ENCODE results near the gene VAPB.
"Not testable (repeated sequence)": the region's sequence is repeated elsewhere in the genome, so short reads cannot be mapped to it uniquely, and the experiment has no call there.

The VAPB gene, protein sequence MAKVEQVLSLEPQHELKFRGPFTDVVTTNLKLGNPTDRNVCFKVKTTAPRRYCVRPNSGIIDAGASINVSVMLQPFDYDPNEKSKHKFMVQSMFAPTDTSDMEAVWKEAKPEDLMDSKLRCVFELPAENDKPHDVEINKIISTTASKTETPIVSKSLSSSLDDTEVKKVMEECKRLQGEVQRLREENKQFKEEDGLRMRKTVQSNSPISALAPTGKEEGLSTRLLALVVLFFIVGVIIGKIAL

DNA sequence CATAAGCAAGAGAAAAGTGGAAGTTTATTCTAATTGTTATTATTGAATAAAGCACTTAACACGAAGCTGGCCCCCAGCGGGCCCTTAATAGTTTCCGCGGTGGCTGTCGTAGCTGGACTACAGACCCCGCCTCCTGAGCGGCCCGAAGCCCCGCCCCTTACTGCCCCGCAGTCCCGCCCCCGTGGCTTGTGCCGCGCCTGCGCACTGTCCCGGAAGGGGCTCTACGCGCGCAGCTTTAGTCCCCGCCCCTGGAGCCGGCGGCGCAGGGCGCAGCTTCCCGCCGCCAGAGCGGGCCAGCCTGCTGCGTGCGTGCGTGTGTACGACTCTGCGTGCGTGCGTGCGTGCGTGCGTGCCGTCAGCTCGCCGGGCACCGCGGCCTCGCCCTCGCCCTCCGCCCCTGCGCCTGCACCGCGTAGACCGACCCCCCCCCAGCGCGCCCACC lies at the start of gene VAPB:
TSS of gene VAPB (plus strand) at position 348 of the 442 bp plus-strand sequence. CDS start 231 bp downstream, outside the sequence.
- peak; percentile 47 to 72 for DNase-seq

DNA sequence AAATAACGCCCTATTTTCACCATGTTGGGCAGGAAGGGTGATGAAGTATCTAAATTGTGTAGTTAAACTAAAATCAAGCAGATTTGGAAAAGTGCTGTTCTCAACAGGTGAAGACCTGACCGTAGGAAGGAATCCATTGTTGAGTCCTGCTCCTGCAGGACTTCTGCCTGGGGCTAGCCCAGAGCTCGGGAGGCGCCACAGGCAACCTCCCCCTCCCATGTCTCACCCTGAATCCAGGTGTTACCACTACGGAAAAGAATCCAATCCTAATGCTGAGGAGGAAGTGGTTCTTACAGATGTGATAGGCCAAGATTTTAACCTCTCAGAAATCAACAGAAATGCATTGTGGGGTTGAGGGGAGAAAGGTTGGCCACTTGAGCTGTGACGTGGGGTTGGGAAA lies 49.3 kb upstream of the VAPB start:
- no peak for DNase-seq

DNA sequence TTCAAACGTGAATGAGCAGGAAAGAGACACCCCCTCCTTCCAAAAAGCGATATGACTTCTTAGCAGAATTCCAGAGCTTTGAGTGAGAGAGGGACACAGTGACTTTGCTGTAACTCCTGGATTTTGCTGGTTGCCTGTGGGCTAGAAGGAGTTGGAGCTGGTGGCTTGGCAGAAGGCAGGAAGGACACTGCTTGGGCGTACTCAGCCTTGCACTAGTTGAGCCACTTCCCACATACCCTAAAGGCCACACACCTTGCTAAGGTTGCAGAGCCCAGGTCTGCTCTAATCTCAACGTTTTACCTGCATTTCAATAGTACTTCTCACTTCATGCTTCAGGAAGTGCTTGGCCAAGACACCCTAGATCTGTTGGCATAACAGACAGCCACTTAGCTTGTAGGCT lies 48.9 kb upstream of the VAPB start:
- no peak for DNase-seq

DNA sequence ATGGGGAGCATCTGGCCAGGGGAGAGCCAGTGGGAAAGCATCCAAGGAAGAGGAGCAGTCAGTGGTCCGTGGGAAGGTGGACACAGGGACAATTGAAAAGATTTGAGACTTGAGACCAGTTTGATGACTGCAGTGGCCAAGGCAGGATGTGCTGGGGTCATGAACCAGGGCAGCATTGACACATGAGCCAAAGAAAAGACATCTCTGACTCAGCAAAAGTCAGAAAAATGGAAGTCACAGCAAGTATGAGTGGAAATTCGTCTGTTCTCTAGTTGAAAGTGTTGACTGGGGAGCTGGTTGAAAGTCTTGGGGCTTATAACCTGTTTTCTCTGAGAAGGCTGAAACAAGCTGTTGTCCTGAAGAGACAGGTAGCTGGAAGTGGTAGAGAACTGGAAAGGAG lies 48.2 kb upstream of the VAPB start:
- DNase-seq, result no peak

DNA sequence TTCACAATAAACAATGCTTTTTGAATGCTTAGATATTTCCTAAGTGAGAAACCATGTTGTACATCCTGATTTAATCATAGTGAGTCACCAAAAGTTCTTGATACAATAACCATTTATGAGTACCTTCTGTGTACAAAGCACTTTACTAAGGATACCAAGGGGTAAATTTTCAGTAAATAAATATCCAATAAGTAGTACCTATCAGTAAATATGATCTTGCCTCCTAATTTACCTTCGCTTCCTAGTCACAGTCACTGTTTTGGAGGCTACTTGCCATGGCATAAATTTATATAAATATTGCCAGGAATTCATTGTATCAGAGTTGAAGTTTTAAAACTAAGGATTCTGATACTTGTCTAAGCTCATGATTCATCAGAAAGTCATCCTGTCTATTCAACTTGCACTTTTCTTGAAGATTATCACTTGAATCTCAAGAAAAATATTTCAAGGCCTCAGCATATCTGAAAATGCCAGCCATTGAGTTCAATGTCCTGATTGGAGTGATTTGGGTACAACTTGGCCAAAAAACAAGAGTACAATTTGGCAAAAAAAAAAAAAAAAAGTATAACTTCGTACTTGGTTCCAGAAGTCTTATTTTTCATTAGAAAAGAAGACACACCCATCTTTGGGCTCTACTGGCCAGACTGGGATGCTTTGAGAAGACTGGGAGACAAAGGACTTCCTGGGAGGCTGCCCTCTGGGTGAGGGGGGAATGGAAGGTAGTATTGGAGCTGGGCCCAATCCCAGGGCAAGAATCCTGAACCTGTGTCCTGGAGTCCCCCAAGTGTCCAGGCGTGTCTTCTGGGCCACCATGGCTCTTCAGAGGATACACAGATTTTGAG lies 46.7 kb upstream of the VAPB start:
- DNase-seq, result no peak

DNA sequence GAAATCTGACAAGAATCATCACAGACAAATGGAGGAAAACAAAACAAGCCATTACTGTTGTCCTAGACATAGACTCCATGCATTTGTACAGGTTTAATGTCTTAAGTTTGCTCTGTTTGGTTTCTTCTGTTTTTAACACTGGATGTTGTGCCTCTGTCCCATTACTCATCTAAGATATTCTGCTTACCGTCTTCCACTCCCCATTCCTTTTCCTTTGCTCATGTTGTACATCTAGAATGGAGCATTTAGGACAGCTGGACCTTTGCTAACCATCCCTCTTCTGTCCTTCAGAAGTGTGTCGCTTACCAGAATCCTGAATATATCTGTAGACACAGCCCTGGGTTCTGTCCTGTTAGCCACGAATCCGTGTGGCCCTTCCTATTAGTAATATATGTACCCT lies 44.3 kb upstream of the VAPB start:
- no peak for DNase-seq

DNA sequence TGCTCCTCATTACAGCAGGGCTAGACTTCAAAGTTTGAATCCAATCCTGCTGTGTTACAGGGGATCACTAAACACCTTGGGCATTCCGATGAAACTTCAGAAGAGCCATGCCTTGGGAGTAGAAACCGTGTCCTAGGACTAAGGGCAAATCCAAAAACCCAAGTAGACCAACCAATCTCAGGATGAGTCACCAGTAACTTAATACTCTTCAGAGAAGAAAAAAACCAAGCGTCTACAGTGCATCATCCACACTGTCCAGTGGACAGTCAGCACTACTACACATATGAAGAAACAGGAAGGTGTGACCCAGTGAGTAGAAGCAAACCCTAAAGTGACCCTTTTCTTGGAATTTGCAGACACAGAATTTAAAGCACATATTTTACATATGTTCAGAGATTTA lies 39.5 kb upstream of the VAPB start:
- DNase-seq, result no peak

DNA sequence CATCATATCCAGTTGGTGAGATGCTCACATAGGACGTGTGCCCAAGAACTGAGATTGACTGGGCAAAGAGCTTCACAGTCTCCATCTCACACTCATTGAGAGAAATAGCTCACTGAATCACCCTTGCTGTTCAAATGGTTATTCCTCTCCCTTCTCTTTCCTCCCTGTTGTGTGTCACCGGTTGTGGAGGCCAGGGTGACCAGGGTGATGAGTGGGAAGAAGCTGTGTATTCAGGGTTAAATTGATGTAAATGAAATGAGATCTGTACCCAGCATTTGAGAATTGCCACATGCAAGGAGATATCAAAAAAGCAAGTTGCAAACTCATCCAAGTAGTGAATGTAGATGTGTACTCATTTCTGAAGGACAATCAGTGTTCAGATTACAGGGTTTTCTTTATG lies 36.6 kb upstream of the VAPB start:
- no peak for DNase-seq

DNA sequence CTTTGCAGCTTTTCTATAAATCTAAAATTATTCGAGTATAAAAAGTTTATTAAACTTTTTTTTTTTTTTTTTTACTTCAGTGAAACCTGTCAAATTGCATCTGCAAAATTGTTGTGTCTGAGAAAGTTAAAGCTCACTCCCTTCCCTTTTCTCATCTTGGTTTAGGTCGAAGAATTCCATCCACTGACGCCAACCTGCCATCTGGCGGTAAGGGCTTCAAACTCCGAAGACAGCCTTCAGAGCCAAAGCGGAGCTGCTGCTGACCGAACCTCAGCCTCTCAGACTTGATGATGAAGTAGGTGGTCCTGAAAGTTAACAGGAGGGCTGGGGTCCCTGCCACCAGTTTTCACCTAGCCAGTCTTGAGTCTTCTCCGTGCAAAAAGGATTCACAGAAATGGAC lies 29.6 kb upstream of the VAPB start:
- DNase-seq, result no peak

DNA sequence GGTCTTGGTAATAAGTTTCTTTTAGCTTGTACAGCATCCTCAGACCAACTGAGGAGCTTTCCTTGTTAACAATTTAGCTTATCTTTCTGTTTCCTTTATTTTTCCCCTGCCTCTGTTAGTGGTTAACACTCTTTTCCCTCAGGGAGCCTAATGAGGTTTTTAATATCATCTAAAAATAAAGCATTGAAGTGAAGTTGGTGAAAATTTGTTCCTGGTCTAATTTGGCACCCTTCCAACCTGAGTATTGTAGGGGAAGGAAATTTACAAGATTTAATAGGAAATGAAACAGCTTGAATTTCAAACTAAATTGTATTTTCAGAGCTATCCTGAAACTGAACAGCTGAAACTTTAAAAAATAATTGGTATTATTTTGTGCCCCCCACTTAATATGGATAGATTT lies 28.1 kb upstream of the VAPB start:
- no peak for DNase-seq

DNA sequence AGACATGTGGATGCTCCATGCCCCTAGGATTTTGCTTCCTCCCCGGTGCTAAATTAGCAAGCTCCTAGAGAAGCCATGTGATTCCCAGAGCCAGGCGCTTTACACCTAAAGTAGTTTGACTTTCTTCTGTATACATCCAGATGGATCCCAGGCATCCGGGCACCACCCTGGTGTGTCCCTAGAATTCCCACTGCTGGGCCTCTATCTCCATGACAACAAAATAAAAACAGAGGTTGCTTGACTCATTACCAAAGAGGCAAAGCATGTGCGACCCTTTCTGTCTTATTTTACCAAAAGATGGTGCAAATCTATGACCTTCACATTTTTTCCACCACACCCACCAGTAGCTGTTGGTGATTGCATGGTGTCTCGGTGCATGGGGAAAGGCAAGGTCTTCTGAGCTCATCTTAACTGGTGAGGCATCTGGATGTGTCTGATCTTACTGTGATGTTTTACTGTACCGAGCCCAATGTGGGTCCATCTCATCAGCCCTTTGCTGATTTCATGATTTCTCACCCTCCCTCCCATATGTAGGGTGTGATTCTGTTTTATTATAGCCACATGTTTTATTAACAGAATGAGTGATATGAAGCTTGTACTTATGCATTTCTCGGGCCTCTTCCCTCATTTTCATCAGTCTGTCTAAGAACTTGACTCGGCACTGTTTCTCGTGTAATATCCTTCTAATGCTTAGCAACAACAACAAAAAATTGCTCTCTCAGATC lies 27.4 kb upstream of the VAPB start:
- no peak for DNase-seq

DNA sequence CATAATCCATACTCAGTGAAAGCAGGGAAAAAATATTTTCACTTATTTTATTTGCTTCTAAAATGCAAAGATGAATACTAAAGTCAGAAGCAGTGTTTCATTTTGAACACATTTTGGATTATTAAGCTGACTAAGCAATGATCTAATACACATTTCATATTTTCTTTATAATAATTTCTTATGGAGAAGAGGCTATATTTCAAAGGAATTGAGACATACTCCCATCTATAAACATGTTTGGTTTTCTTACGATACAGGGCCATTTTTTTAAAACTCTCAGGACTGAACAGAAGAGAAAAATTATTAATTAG lies 26.9 kb upstream of the VAPB start:
- no peak for DNase-seq

DNA sequence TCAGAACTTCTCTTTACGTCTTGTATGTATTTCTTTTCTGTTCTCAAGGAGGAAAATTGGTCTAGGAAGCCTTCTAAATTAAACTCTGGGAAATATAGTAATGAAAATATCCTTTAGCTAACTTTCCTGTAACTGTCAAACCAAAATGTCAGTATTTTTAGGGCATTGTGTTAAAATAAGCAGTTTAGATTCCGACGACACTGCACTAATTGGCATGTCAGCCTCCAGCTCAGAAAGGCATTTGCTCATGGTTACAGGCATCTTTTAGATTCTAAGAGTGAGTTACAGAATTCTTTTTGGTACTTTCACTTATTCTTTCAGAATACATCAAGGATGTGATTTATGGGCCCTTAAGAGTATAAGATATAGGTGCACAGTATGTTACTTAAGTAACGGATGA lies 26.1 kb upstream of the VAPB start:
- no peak for DNase-seq

DNA sequence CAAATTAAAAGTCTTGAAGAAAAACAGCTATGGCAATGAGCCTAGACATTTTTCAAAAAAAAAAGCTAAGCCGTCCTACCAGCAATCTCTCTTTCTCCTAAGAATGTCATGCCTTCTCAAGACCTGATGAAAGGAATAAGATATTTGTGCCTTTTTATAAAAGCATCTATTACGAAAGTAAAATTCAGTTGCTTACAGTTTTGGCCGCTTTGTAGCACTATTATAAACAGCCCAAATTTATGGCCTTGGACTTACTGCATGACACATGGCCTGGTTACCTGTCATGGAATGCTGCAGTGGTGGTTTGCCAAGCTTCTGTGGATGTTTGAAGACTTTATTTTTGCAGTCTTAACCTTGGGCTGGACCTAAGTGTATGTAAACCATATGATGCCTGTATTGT lies 22.2 kb upstream of the VAPB start:
- DNase-seq, result no peak

DNA sequence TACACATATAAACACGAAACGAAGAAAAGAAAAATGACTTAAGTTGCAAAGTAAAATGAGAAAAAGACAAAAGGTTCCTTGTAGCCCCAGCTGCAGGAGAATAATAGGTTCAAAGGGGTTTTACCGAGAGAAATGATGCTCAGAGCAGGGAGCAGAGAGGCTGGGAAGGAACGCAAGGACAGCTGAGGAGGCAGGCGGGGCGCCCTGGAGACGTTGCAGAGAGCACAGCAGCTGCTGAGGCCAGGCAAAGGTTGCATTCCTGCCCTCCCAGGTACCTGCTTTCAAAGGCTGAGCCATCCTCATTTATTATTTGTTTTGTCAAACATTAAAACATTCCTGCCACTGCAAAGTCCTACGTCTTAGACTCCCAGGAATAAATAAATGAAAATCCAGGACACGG lies 16.2 kb upstream of the VAPB start:
- DNase-seq, result no peak

DNA sequence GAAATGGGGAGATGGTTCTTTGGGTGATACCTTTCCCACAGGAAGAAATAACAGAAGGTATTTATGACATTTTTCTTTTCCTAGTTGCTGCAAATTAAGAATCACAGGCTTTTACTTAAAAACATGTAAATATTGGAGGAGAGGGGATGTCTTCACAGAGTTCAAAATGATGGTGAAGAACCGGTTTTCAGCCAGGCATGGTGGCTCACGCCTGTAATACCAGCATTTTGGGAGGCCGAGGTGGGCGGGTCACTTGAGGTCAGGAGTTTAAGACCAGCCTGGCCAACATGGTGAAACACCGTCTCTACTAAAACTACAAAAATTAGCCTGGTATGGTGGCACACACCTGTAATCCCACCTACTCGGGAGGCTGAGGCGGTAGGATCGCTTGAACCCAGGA lies 15.7 kb upstream of the VAPB start:
- not testable (repeated sequence) for DNase-seq

DNA sequence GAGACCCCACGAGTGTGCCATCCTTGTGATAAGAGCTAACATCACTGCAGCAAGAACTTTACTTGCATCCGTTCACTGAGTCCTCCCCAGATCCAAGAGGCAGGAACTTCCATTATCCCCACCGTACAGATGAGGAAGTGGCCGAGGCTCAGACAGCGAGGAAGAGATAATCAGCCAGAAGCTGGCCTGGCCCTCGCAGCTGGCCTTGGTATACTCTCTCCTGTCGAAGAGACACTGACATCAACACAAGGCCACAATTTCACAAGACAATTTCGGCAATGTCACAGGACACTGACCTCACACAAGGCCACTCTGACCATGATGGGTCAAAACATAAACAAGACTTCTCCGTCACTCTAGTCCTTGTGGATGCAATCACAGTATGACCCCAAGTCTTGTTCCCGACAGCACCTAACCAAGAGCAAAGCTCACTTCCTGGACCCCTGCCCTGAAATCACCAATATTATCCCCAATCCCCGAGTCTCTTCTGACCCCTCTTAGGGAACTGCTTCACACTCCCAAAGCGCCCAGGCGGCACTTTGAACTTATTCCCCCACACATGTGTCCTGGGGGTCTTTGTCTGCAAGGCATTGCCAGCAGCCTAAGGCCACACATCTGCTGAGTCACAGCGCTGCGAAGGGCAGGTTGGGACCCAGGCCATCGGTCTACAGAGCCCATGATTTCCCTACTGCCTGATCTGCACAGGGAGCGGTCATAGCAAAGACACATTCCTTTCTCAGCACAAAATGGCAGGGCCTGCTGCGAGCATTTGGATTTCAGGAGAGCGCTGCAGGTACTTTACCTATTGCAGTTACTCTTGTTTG lies 14.8 kb upstream of the VAPB start:
- no peak for DNase-seq

DNA sequence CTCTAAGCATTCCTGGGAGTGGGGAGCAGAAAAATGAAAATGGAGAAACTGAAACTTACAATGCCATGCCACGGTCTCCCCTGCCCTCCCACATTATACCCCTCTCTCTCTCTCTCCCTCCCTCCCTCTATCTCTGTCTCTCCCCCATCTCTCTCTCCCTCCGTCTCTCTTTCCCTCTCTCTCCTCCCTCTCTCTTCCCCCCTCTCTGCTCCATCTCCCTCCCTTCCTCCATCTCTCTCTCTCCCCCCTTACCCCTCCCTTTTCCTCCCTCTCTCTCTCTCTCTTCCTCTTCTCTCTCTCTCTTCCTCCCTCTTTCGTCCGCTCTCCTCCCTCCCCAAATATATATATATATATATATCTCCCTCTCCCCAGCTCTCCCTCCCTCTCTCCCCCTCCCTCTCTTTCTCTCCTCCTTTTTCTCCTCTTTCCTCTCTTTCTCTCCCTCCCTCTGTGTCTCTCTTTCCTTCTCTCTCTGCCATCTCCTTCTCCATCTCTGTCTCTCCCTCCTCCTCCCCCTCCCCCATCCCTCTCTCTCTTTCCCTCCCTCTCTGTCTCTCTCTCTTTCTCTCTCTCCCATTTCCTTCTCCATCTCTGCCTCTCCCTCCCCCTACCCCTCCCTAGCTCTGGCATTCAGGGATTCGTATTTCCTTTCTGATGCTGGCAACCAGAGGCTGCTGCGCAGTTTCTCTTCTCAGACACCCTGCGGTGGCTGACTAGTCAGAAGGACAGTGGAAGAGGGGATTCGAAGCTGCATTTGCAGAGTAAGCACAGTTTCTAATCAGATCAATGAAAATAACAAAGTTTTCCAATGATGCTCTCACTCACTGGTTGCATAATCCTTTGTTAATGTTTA lies 13.9 kb upstream of the VAPB start:
- no peak for DNase-seq

DNA sequence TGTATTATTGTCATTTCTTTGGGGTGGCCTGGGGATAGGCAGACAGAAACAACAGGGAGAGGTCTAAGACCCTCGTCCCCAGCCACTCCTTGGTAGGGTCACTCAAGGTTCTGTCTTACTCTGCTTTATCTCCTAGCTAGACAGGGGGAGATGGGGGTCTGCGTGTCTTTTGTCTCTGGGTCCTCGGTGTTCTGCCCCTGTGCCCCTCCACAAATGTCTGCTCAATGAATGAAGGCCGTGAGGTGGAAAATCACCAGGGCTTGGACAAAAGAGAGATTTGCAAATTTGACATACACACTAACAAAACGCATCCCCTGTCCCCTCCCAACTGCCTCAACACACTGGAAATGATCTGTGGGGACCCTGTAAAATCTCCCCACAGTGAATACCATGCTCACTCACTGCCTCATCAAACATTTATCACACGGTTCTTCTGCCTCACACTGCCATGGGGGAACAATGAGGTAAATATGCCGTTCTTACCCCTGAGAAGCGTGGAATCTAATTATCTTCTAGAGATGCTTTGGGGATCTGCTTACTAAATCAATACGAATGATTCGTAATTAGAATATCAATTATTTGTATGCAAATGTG lies 13.2 kb upstream of the VAPB start:
- no peak for DNase-seq

DNA sequence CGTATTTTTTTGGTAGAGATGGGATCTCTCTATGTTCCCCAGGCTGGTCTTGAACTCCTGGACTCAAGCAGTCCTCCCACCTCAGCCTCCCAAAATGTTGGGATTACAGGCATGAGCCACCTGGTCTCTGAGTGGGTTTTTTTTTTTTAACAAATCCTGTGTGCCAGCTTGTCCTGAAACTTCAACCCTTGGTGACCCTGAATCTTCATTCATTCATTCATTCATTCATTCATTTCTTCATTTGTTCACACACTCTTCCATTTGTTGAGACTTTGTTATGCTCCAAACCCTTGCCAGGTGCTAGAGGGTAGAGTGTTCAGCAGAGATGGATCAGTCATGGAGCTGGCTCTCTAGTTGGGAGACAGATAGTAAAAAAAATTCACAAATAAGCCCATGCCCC lies 12.0 kb upstream of the VAPB start:
- no peak for DNase-seq

DNA sequence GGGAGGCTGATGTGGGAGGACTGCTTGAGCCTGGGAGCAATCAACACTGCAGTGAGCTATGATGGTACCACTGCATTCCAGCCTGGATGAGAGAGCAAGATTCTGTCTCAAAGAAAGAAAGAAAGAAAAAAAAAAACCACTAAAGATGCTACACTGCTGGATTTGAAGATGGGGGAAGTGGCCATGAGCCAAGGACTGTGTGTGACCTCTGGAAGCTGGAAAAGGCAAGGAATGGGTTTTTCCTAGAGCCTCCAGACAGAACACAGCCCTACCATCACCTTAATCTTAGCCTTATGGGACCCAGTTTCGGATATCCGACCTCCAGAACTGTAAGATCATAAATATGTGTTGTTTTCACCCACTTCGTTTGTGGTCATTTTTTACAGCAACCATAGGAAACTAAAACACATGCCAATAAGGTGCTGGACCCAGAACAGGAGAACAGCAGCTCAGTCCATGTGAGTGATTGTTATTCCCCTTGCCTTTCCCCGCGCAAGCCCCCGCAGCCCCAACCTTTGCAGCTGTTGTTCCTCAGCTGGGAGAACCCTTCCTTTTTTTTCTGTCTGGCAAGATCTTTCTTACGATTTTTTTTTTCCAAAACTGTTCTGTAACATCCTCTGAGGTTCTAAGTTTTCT lies 11.1 kb upstream of the VAPB start:
- no peak for DNase-seq

Data from cerebellar nuclear complex (tissue), 1 donor.